PC-9 (cell line): Measurements from ENCODE around the gene USP10. TPM values are rescaled to one million over a fixed set of nuclear protein-coding genes. Genes with fewer than 3 reads are reported as not detected.

Experiments
- BruUV-seq: library from RNA; stranded (reverse); fragments of 400-500 nt; replicated peaks from 2 replicates; lab custom pipeline; 2021; lab: Mats Ljungman, UMichigan
- CTCF ChIA-PET: fragments of 300-600 bp; sonication (Branson Sonifier 250); formaldehyde crosslinking; loops from one replicate; lab custom pipeline; 2022; ENCODE audit warnings: antibody characterized with exemption; lab: Charles Lee
- POLR2A ChIA-PET: fragments of 300-600 bp; sonication (Branson Sonifier 250); formaldehyde crosslinking; loops from one replicate; lab custom pipeline; 2022; ENCODE audit warnings: antibody characterized with exemption; ENCODE audit not compliant: unreplicated experiment; lab: Charles Lee
- DNase-seq, 2 experiments: peaks; one replicate each; pipeline versions ENCODE4 v3.0.0 to v3.0.0-alpha.2; 2015 to 2022; ENCODE audit warnings: mixed read lengths in 1 of 2
- H2AFZ ChIP-seq: fragments of 200-600 bp; sonication (generic); 2 replicates; pipeline ENCODE4 v1.8.1; 2017; ENCODE audit warnings: antibody characterized with exemption
- H3F3A ChIP-seq: fragments of 200-600 bp; sonication (generic); 2 replicates; pipeline ENCODE4 v1.8.1; 2017; ENCODE audit warnings: antibody characterized with exemption, mild to moderate bottlenecking, low read depth; ENCODE audit not compliant: insufficient read depth
- H3K27ac ChIP-seq: fragments of 200-600 bp; sonication (generic); 2 replicates; pipeline ENCODE4 v1.6.1; 2016; ENCODE audit warnings: mixed run types
- H3K27me3 ChIP-seq: fragments of 200-600 bp; sonication (generic); 2 replicates; pipeline ENCODE4 v1.6.1; 2016; ENCODE audit warnings: low read depth, mixed run types; ENCODE audit not compliant: insufficient read depth
- H3K36me3 ChIP-seq: fragments of 200-600 bp; sonication (generic); 2 replicates; pipeline ENCODE4 v1.6.1; 2016; ENCODE audit warnings: low read depth, mixed run types
- H3K4me1 ChIP-seq: fragments of 200-600 bp; sonication (generic); replicated peaks from 2 replicates; pipeline ENCODE4 v1.6.1; 2016; ENCODE audit warnings: mixed run types; ENCODE audit not compliant: insufficient read depth
- H3K4me2 ChIP-seq: fragments of 200-600 bp; sonication (generic); 2 replicates; pipeline ENCODE4 v1.6.1; 2017; ENCODE audit warnings: mixed run types
- H3K4me3 ChIP-seq: fragments of 200-600 bp; sonication (generic); 2 replicates; pipeline ENCODE4 v1.6.1; 2016; ENCODE audit warnings: mixed run types
- H3K79me2 ChIP-seq: fragments of 200-600 bp; sonication (generic); 2 replicates; pipeline ENCODE4 v1.6.1; 2017; ENCODE audit warnings: low read depth, mixed run types
- H3K9me2 ChIP-seq: fragments of 200-600 bp; sonication (generic); 2 replicates; pipeline ENCODE4 v1.8.1; 2017; ENCODE audit warnings: mild to moderate bottlenecking; ENCODE audit not compliant: insufficient read depth
- H3K9me3 ChIP-seq: fragments of 200-600 bp; sonication (generic); 2 replicates; pipeline ENCODE4 v1.8.1; 2016; ENCODE audit warnings: low read depth; ENCODE audit not compliant: insufficient read depth
- H4K20me1 ChIP-seq: fragments of 200-600 bp; sonication (generic); 2 replicates; pipeline ENCODE4 v1.8.1; 2017; ENCODE audit not compliant: insufficient read depth
- EZH2 ChIP-seq: fragments of 200-600 bp; sonication (generic); IDR thresholded peaks from 2 replicates; pipeline ENCODE4 v1.8.0; 2017; ENCODE audit warnings: antibody characterized with exemption, low read depth
- intact Hi-C: fragments of 100-400 bp; cut with micrococcal nuclease; formaldehyde crosslinking; loops from one replicate; pipeline ENCODE4 v1.10.0; 2022; ENCODE audit not compliant: unreplicated experiment
- total RNA-seq: library from RNA; stranded (reverse); gene quantifications from 2 replicates; pipeline ENCODE4 v1.2.3, GENCODE V29; 2021
- TF ChIP-seq, protein P1 (sequence below): fragments of 200-600 bp; sonication (generic); conservative IDR thresholded peaks from 2 replicates; pipeline ENCODE4 v1.6.1; 2017; ENCODE audit warnings: mixed run types, antibody characterized with exemption, mild to moderate bottlenecking, moderate library complexity

USP10 gene
- total RNA-seq, 1 experiment from 2014 or later = 109 TPM

DNA sequence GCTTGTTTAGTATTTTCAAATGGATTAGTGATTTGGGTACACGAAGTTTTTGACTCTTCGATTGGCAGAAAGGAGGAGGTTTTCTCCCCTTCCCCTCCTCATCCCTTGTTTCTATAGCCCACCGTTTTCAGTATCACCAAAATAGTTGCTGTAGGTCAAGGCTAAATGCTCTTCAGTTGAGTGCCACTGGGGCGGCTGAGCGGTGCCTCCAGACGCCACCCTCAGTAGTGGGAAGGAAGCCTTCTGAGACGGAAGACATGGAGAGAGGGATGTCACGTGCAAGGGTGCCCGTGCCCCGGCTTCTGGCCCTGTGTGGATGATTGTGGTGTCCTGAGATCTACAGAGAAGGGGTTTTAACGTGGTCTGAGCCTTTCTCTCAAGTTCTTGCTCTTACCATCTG, 80.3 kb downstream of the USP10 start:
- no peaks in the 10 kb centered on the region for H3K27me3 ChIP-seq
- no TSS peak for BruUV-seq
- no peaks in the 10 kb centered on the region for H3K9me3 ChIP-seq
- no peak overlapping the region for H2AFZ ChIP-seq
- H3K27ac ChIP-seq = no peak overlapping the region
- H3K4me2 ChIP-seq = no peak overlapping the region
- POLR2A ChIA-PET = no interaction called here
- H3K4me1 ChIP-seq = peaks cover 1% of the 10 kb centered on the region
- no peaks in the 10 kb centered on the region for H4K20me1 ChIP-seq
- H3F3A ChIP-seq = peaks cover 9% of the 10 kb centered on the region; the same call in 1 of the 2 replicates
- no peak overlapping the region for H3K4me3 ChIP-seq
- TF ChIP-seq, protein P1, sequence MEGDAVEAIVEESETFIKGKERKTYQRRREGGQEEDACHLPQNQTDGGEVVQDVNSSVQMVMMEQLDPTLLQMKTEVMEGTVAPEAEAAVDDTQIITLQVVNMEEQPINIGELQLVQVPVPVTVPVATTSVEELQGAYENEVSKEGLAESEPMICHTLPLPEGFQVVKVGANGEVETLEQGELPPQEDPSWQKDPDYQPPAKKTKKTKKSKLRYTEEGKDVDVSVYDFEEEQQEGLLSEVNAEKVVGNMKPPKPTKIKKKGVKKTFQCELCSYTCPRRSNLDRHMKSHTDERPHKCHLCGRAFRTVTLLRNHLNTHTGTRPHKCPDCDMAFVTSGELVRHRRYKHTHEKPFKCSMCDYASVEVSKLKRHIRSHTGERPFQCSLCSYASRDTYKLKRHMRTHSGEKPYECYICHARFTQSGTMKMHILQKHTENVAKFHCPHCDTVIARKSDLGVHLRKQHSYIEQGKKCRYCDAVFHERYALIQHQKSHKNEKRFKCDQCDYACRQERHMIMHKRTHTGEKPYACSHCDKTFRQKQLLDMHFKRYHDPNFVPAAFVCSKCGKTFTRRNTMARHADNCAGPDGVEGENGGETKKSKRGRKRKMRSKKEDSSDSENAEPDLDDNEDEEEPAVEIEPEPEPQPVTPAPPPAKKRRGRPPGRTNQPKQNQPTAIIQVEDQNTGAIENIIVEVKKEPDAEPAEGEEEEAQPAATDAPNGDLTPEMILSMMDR = no peak
- TF ChIP-seq EZH2 = no peak
- H3K9me2 ChIP-seq = no peaks in the 10 kb centered on the region
- intact Hi-C loops = no loop called here
- CTCF ChIA-PET = no interaction called here
- no peak for DNase-seq
- peaks cover 29% of the 10 kb centered on the region for H3K36me3 ChIP-seq
- no peaks in the 10 kb centered on the region for H3K79me2 ChIP-seq

DNA sequence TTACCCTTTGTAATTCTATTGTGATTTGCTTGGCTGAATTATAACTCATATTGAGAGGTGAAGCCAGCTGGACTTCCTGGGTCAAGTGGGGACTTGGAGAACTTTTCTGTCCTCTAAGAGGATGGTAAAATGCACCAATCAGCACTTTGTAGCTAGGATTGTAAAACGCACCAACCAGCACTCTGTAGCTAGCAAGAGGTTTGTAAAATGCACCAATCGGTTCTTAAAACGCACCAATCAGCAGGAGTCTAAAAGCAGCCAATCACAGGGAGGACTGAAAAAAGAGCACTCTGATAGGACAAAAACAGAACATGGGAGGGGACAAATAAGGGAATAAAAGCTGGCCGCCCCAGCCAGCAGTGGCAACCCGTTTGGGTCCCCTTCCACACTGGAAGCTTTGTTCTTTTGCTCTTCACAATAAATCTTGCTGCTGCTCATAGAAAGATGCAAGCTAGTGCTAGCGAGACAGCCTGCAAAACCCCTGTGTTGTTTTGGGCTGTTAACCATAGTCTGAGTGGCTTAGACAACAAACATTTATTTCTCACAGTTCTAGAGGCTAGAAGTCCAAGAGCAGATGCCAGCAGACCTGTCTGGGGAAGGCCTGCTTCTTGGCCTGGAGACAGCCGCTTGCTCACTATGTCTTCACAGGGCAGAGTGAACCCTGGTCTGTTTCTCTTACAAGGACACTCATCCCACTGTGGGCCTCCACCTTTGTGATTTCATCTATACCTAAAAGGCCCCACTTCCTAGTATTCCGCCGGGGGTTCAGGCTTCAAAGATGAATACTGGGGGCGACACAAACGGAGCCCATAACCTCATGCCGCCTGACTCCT, 81.0 kb downstream of the USP10 start:
- Histone ChIP-seq H3K9me3 (no peaks in the 10 kb centered on the region), H3K27ac (no peak overlapping the region), H3K27me3 (no peaks in the 10 kb centered on the region), H2AFZ (no peak overlapping the region), H3K4me2 (no peak overlapping the region), H4K20me1 (no peaks in the 10 kb centered on the region), H3K9me2 (no peaks in the 10 kb centered on the region), H3K79me2 (no peaks in the 10 kb centered on the region), H3K36me3 (peaks cover 26% of the 10 kb centered on the region), H3K4me3 (no peak overlapping the region), H3K4me1 (peaks cover 8% of the 10 kb centered on the region), H3F3A (peaks cover 16% of the 10 kb centered on the region; the same call in 1 of the 2 replicates)
- no TSS peak for BruUV-seq
- ChIA-PET CTCF (no interaction called here), POLR2A (no interaction called here)
- intact Hi-C loops = no loop called here
- no peak for DNase-seq
- TF ChIP-seq EZH2 = no peak

DNA sequence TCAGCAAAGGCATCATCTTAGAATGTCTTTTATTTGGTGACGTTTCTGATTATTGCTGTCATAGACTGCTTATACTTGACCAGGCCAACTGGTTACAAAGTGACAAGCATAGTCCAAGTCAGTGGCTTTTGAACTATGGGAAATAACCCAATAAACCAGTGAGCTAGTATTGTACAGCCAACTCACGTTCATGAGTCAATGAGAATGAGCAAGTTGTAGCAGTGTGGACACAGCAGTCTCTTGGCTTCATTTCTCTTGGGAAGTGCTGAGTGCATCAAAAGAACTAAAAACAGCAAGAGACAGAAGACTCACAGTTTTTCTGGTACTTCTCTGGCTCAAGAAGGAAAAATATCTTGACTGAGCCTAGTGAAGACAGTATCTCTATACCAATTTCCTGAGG, 83.0 kb downstream of the USP10 start:
- Histone ChIP-seq H3K4me3 (no peak overlapping the region), H3K27me3 (no peaks in the 10 kb centered on the region), H3K9me3 (no peaks in the 10 kb centered on the region), H3K4me2 (no peak overlapping the region), H3K9me2 (no peaks in the 10 kb centered on the region), H2AFZ (no peak overlapping the region), H3K27ac (no peak overlapping the region), H4K20me1 (peaks cover 8% of the 10 kb centered on the region; the same call in 1 of the 2 replicates), H3K79me2 (no peaks in the 10 kb centered on the region), H3F3A (peaks cover 34% of the 10 kb centered on the region; the same call in 1 of the 2 replicates), H3K36me3 (peaks cover 13% of the 10 kb centered on the region), H3K4me1 (peaks cover 26% of the 10 kb centered on the region)
- POLR2A ChIA-PET = interaction anchor here (0.7 kb wide), 1 partner anchor 710 kb away, joined by 4 read pairs; no protein-coding TSS in a partner anchor
- CTCF ChIA-PET = no interaction called here
- TF ChIP-seq EZH2 = no peak
- TF ChIP-seq, protein P1 = no peak
- BruUV-seq = no TSS peak
- intact Hi-C loops = no loop called here
- no peak for DNase-seq
